Keratinocyte (primary cell): ENCODE results near the gene KCNIP2. TPM values are rescaled to one million over a fixed set of nuclear protein-coding genes. Genes with fewer than 3 reads are reported as not detected.

Experiments used
- DNase-seq: peaks from one replicate; pipeline ENCODE4 v3.0.0-alpha.2; 2011; ENCODE audit warnings: low read depth, missing footprints, low spot score
- FAIRE-seq: peaks from 2 replicates; lab custom pipeline; 2011; peaks lifted over from hg19 to GRCh38; lab: Jason Lieb, UNC
- H2AFZ ChIP-seq: 2 replicates; pipeline ENCODE4 v1.6.0; 2012; ENCODE audit warnings: low read length, control low read depth, inconsistent platforms; ENCODE audit not compliant: control insufficient read depth
- H3K27ac ChIP-seq: 2 replicates; pipeline ENCODE4 v1.5.1; 2011; ENCODE audit warnings: low read length; ENCODE audit not compliant: control insufficient read depth, insufficient read depth
- H3K27me3 ChIP-seq: 3 replicates; pipeline ENCODE4 v1.6.0; 2011; ENCODE audit warnings: low read length; ENCODE audit not compliant: control insufficient read depth, insufficient read depth; ENCODE audit errors: extremely low read depth
- H3K36me3 ChIP-seq, 2 experiments: 2 replicates in 1 of 2; 3 replicates in 1 of 2; pipeline ENCODE4 v1.5.1; 2011; ENCODE audit warnings: low read length in 2 of 2, mild to moderate bottlenecking in 1 of 2; ENCODE audit not compliant: control insufficient read depth in 2 of 2, insufficient read depth in 2 of 2; ENCODE audit errors: extremely low read depth in 1 of 2
- H3K4me1 ChIP-seq: 3 replicates; pipeline ENCODE4 v1.5.1; 2011; ENCODE audit warnings: low read length; ENCODE audit not compliant: control insufficient read depth, insufficient read depth; ENCODE audit errors: extremely low read depth
- H3K4me2 ChIP-seq: 3 replicates; pipeline ENCODE4 v1.6.0; 2011; ENCODE audit warnings: low read depth, low read length; ENCODE audit not compliant: control insufficient read depth, insufficient read depth; ENCODE audit errors: extremely low read depth
- H3K4me3 ChIP-seq, 3 experiments: fragments of 200-600 bp in 1 of 3; sonication (generic) in 1 of 3; 2 replicates in 2 of 3; 3 replicates in 1 of 3; pipeline ENCODE4 v1.5.1; 2011 to 2016; ENCODE audit warnings: low read length in 3 of 3, mild to moderate bottlenecking in 3 of 3, control low read depth in 2 of 3, inconsistent platforms in 1 of 3, low read depth in 1 of 3, mixed read lengths in 1 of 3, mixed run types in 1 of 3, moderate library complexity in 1 of 3; ENCODE audit not compliant: control insufficient read depth in 2 of 3, insufficient read depth in 2 of 3; ENCODE audit errors: extremely low read depth in 1 of 3
- H3K79me2 ChIP-seq: 2 replicates; pipeline ENCODE4 v1.6.0; 2012; ENCODE audit warnings: low read length; ENCODE audit not compliant: control insufficient read depth, insufficient read depth
- H3K9ac ChIP-seq: 3 replicates; pipeline ENCODE4 v1.6.0; 2011; ENCODE audit warnings: low read length; ENCODE audit not compliant: control insufficient read depth, insufficient read depth; ENCODE audit errors: extremely low read depth
- H3K9me1 ChIP-seq: 3 replicates; pipeline ENCODE4 v1.6.0; 2011; ENCODE audit warnings: low read length; ENCODE audit not compliant: control insufficient read depth, insufficient read depth; ENCODE audit errors: extremely low read depth
- H3K9me3 ChIP-seq: 2 replicates; pipeline ENCODE4 v1.5.1; 2012; ENCODE audit warnings: low read depth, low read length; ENCODE audit not compliant: control insufficient read depth
- H4K20me1 ChIP-seq: 3 replicates; pipeline ENCODE4 v1.6.0; 2011; ENCODE audit warnings: low read length; ENCODE audit not compliant: control insufficient read depth, insufficient read depth; ENCODE audit errors: extremely low read depth
- EZH2 ChIP-seq: IDR thresholded peaks from one replicate; pipeline ENCODE4 v1.6.1; 2012; ENCODE audit warnings: inconsistent platforms, mild to moderate bottlenecking, low read length, moderate library complexity
- dilution Hi-C: fragments of 300-500 bp; cut with MboI; formaldehyde crosslinking; loops from one replicate; pipeline ENCODE4 v1.7.0; 2020; ENCODE audit warnings: low sequenced_read_pairs; ENCODE audit not compliant: extremely low pct_ligation_motif_present
- polyA plus RNA-seq, 5 experiments: library from polyadenylated mRNA; depleted of rRNA in 3 of 5; stranded (reverse) in 3 of 5; stranded (forward) in 1 of 5; unstranded in 1 of 5; fragments of >200 nt; gene quantifications; 1 replicate in 1 of 5; 2 replicates in 3 of 5; 3 replicates in 1 of 5; pipeline versions ENCODE4 v1.2.1 to v1.2.3, GENCODE V29; 2011 to 2012; ENCODE audit warnings: missing spikeins in 2 of 5, low read depth in 1 of 5, low replicate concordance in 1 of 5
- TF ChIP-seq, protein P1 (sequence below), 3 experiments: IDR thresholded peaks in 1 of 3; conservative IDR thresholded peaks in 1 of 3; optimal IDR thresholded peaks in 1 of 3; 2 replicates in 2 of 3; 3 replicates in 1 of 3; pipeline versions ENCODE3 to v1.5.1; 2011; ENCODE audit warnings: low read length in 3 of 3, mild to moderate bottlenecking in 3 of 3, moderate library complexity in 2 of 3, control low read depth in 1 of 3, inconsistent platforms in 1 of 3; ENCODE audit not compliant: insufficient read depth in 2 of 3; ENCODE audit errors: extremely low read depth in 1 of 3

The KCNIP2 gene
- polyA plus RNA-seq, 1 donor (not counting 4 experiments of a cell fraction or from before 2014, with no cell fraction given): 0.41 TPM

DNA sequence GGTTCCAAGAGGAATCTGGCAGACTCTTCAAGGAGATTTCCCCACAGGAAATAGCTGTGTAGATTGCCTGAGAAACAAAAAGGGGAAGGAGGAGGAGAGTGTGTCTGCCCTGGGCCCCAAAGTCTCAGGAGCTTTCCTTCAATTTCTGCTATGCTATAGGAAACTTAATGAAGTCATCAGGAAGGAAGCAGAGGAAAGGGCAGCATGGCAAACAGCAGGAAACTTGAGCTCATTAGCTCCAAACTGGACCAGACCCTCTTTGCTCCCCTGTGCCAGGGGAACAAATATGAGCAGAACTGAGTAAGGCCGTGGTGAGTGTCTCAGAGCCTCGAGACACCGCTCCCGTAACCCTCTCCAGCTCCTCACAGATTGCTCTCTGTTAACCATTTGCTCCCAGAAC is 4.8 kb upstream of the KCNIP2 start:
- Histone ChIP-seq H3K36me3 (peaks cover 0 to 8% of the 10 kb centered on the region in 2 experiments), H3K4me2 (no peak overlapping the region), H4K20me1 (peaks cover 4% of the 10 kb centered on the region), H3K4me1 (no peaks in the 10 kb centered on the region), H2AFZ (no peak overlapping the region), H3K27me3 (no peaks in the 10 kb centered on the region), H3K79me2 (no peaks in the 10 kb centered on the region), H3K4me3 (no peak overlapping the region), H3K27ac (no peak overlapping the region), H3K9me1 (no peaks in the 10 kb centered on the region), H3K9ac (no peak overlapping the region), H3K9me3 (no peaks in the 10 kb centered on the region)
- FAIRE-seq (no peak), DNase-seq (no peak)
- TF ChIP-seq, protein P1, sequence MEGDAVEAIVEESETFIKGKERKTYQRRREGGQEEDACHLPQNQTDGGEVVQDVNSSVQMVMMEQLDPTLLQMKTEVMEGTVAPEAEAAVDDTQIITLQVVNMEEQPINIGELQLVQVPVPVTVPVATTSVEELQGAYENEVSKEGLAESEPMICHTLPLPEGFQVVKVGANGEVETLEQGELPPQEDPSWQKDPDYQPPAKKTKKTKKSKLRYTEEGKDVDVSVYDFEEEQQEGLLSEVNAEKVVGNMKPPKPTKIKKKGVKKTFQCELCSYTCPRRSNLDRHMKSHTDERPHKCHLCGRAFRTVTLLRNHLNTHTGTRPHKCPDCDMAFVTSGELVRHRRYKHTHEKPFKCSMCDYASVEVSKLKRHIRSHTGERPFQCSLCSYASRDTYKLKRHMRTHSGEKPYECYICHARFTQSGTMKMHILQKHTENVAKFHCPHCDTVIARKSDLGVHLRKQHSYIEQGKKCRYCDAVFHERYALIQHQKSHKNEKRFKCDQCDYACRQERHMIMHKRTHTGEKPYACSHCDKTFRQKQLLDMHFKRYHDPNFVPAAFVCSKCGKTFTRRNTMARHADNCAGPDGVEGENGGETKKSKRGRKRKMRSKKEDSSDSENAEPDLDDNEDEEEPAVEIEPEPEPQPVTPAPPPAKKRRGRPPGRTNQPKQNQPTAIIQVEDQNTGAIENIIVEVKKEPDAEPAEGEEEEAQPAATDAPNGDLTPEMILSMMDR (optimal IDR thresholded peaks at IDR 0.05 in 1 of 3, IDR thresholded peaks at IDR 0.05 in 1 of 3, conservative IDR thresholded peaks at IDR 0.05 in 1 of 3; ENCODE audit: extremely low read depth in 1 of 3, insufficient read depth in 2 of 3, low read length in 3 of 3): no peak
- no peak for TF ChIP-seq EZH2
- dilution Hi-C loops: no loop called here

DNA sequence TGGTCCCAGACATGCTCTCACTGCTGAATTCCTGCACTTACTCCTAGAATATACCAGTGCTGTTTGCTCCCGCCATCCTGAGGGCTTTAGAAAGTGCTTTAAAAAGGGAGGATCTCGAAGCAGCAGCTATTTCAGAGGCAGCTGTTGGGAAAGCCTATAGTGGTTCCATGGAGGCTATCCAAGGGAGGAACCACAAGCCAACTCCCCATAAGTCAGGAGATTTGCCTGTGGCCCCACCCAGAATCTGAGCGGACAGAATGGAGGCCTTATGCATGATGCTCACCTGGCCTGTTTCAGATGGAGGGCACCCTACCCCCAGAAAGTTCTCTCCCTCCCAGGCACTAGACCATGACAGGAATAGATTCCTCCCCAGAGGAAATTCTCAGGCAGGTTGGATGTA is 2.3 kb upstream of the KCNIP2 start:
- no peak for DNase-seq
- peaks cover 0 to 8% of the 10 kb centered on the region in 2 experiments for H3K36me3 ChIP-seq
- dilution Hi-C loops: no loop called here

More for the DNA sequence above, 2.3 kb upstream of the KCNIP2 start:
- peaks cover 2% of the 10 kb centered on the region for H3K4me1 ChIP-seq
- H3K79me2 ChIP-seq: no peaks in the 10 kb centered on the region
- no peaks in the 10 kb centered on the region for H3K9me3 ChIP-seq
- H3K9me1 ChIP-seq: no peaks in the 10 kb centered on the region
- H3K9ac ChIP-seq: no peak overlapping the region
- H3K4me3 ChIP-seq: no peak overlapping the region
- H3K4me2 ChIP-seq: no peak overlapping the region
- no peak overlapping the region for H3K27ac ChIP-seq
- no peaks in the 10 kb centered on the region for H3K27me3 ChIP-seq
- no peak overlapping the region for H2AFZ ChIP-seq
- TF ChIP-seq, protein P1 (optimal IDR thresholded peaks at IDR 0.05 in 1 of 3, IDR thresholded peaks at IDR 0.05 in 1 of 3, conservative IDR thresholded peaks at IDR 0.05 in 1 of 3; ENCODE audit: extremely low read depth in 1 of 3, insufficient read depth in 2 of 3, low read length in 3 of 3): no peak
- TF ChIP-seq EZH2: no peak
- peaks cover 12% of the 10 kb centered on the region for H4K20me1 ChIP-seq
- FAIRE-seq: no peak
